ENCODE results near the gene RNF149.

The RNF149 gene

GRCh38 chr2:101293544-101293943 lies 15.0 kb downstream of the RNF149 start:
- no peak for DNase-seq

GRCh38 chr2:101291973-101292372 lies 16.5 kb downstream of the RNF149 start:
- no peak for DNase-seq

- no peak for DNase-seq
Observed at GRCh38 chr2:101290711-101291110, 17.8 kb downstream of the RNF149 start.

GRCh38 chr2:101287303-101287702 lies 21.2 kb downstream of the RNF149 start:
- DNase-seq = no peak

- no peak for DNase-seq
Observed at GRCh38 chr2:101286684-101287083, 21.8 kb downstream of the RNF149 start.

GRCh38 chr2:101282980-101283379 lies 25.5 kb downstream of the RNF149 start:
- no peak for DNase-seq

- no peak for DNase-seq
Observed at GRCh38 chr2:101281482-101281881, 27.0 kb downstream of the RNF149 start.

- DNase-seq = no peak
Observed at GRCh38 chr2:101278925-101279324, 29.6 kb downstream of the RNF149 start.

- DNase-seq = no peak
Observed at GRCh38 chr2:101277111-101277510, 31.4 kb downstream of the RNF149 start.

- no peak for DNase-seq
Observed at GRCh38 chr2:101274142-101274541, 34.4 kb downstream of the RNF149 start.

GRCh38 chr2:101273056-101273455 lies 35.4 kb downstream of the RNF149 start:
- DNase-seq = no peak

GRCh38 chr2:101272045-101272784 lies 36.3 kb downstream of the RNF149 start:
- no peak for DNase-seq

- DNase-seq = no peak
Observed at GRCh38 chr2:101270700-101271259, 37.7 kb downstream of the RNF149 start.

GRCh38 chr2:101267671-101268656 lies 40.5 kb downstream of the RNF149 start:
- peak; percentile 50 for DNase-seq

GRCh38 chr2:101265893-101266499 lies 42.5 kb downstream of the RNF149 start:
- no peak for DNase-seq

- no peak for DNase-seq
Observed at GRCh38 chr2:101264360-101264939, 44.1 kb downstream of the RNF149 start.

GRCh38 chr2:101263377-101263800 lies 45.1 kb downstream of the RNF149 start:
- DNase-seq = no peak

GRCh38 chr2:101262142-101262541 lies 46.4 kb downstream of the RNF149 start:
- DNase-seq = no peak

- DNase-seq = no peak
Observed at GRCh38 chr2:101258804-101259203, 49.7 kb downstream of the RNF149 start.

GRCh38 chr2:101256316-101256715 lies 52.2 kb downstream of the RNF149 start:
- no peak for DNase-seq

- DNase-seq = peak; percentile 15
Observed at GRCh38 chr2:101255501-101255900, 53.0 kb downstream of the RNF149 start.

- no peak for DNase-seq
Observed at GRCh38 chr2:101253703-101254450, 54.6 kb downstream of the RNF149 start.
